Measurements from ENCODE around the gene RHD. TPM values are rescaled to one million over a fixed set of nuclear protein-coding genes. Genes with fewer than 3 reads are reported as not detected.
A peak's percentile ranks its signal among the peaks of the same experiment; 100 is the strongest.
"Not testable (repeated sequence)": the region's sequence is repeated elsewhere in the genome, so short reads cannot be mapped to it uniquely, and the experiment has no call there.

RHD gene
- total RNA-seq, 1 experiment from 2014 or later = 0.26 TPM

- not testable (repeated sequence) for H3K4me3 ChIP-seq (ENCODE audit: low read length); H4K20me1 ChIP-seq (ENCODE audit: insufficient read depth, low read depth, low read length); H3K9me2 ChIP-seq (replicated peaks; ENCODE audit: insufficient read depth, low read length); H3K4me2 ChIP-seq (ENCODE audit: low read depth, low read length, poor library complexity, severe bottlenecking); H3K79me2 ChIP-seq (ENCODE audit: low read length); H3K27me3 ChIP-seq (ENCODE audit: low read length); DNase-seq; H3K9me3 ChIP-seq (ENCODE audit: low read length); H3K4me1 ChIP-seq (ENCODE audit: low read length); H3K36me3 ChIP-seq (ENCODE audit: insufficient read depth, low read length); H3K9ac ChIP-seq (ENCODE audit: low read length); H2AFZ ChIP-seq (ENCODE audit: low read length); H3K27ac ChIP-seq (ENCODE audit: low read length)
These were observed 30.0 kb downstream of the RHD start for GRCh38 chr1:25302330-25302729.

DNA sequence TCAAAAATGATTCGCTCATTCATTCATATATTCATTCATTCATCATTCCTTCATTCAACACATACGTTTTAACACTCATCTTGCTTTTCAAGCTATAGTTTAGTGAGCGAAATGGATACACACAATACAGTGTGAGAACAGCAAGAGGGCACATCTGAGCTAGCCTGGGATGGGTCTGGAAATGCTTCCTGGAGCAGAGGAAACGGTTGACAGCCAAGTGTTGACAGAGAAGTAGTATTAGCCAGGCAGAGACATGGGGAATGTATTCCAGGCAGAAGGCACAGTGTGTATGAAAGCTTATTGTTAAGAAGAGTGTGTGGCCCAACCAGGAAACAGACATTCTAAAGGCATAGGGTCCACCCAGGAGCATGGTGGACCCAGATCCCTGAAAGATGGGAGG lies 32.6 kb downstream of the RHD start:
- not testable (repeated sequence) for H4K20me1 ChIP-seq (ENCODE audit: insufficient read depth, low read depth, low read length); H3K9me3 ChIP-seq (ENCODE audit: low read length); H3K9ac ChIP-seq (ENCODE audit: low read length); H3K27ac ChIP-seq (ENCODE audit: low read length); H2AFZ ChIP-seq (ENCODE audit: low read length); H3K9me2 ChIP-seq (replicated peaks; ENCODE audit: insufficient read depth, low read length); H3K27me3 ChIP-seq (ENCODE audit: low read length); DNase-seq; H3K36me3 ChIP-seq (ENCODE audit: insufficient read depth, low read length); H3K79me2 ChIP-seq (ENCODE audit: low read length); H3K4me1 ChIP-seq (ENCODE audit: low read length); H3K4me2 ChIP-seq (ENCODE audit: low read depth, low read length, poor library complexity, severe bottlenecking); H3K4me3 ChIP-seq (ENCODE audit: low read length)

- H3K27ac ChIP-seq (ENCODE audit: low read length); H3K27me3 ChIP-seq (ENCODE audit: low read length); H3K4me3 ChIP-seq (ENCODE audit: low read length); H3K4me1 ChIP-seq (ENCODE audit: low read length); H3K9me2 ChIP-seq (replicated peaks; ENCODE audit: insufficient read depth, low read length); H3K36me3 ChIP-seq (ENCODE audit: insufficient read depth, low read length); DNase-seq; H3K9me3 ChIP-seq (ENCODE audit: low read length); H3K9ac ChIP-seq (ENCODE audit: low read length); H3K4me2 ChIP-seq (ENCODE audit: low read depth, low read length, poor library complexity, severe bottlenecking); H4K20me1 ChIP-seq (ENCODE audit: insufficient read depth, low read depth, low read length); H2AFZ ChIP-seq (ENCODE audit: low read length); H3K79me2 ChIP-seq (ENCODE audit: low read length): not testable (repeated sequence)
These were observed 35.9 kb downstream of the RHD start for GRCh38 chr1:25308168-25308567.

DNA sequence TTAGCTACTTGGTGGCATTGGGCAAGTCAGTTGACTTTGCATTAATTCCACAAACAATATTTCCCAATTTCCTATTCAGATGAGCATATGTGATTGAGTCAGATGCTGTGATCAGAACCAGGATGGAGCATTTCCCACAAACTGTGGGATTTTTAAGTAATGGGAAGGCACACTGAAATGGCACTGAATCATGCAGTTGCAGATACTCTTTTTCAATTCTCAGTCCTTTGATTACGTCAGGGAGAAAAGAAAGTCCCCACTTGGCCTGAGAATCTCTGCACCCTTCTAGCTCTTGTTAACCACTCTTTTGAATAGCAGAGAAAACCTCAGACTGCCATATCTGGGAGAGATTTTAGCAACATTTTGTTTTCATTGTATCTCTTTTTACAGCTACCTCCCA lies 36.8 kb downstream of the RHD start:
- H4K20me1 ChIP-seq (ENCODE audit: insufficient read depth, low read depth, low read length); H3K9ac ChIP-seq (ENCODE audit: low read length); H2AFZ ChIP-seq (ENCODE audit: low read length); H3K9me2 ChIP-seq (replicated peaks; ENCODE audit: insufficient read depth, low read length); H3K36me3 ChIP-seq (ENCODE audit: insufficient read depth, low read length); DNase-seq; H3K9me3 ChIP-seq (ENCODE audit: low read length); H3K4me2 ChIP-seq (ENCODE audit: low read depth, low read length, poor library complexity, severe bottlenecking); H3K27ac ChIP-seq (ENCODE audit: low read length); H3K79me2 ChIP-seq (ENCODE audit: low read length); H3K4me1 ChIP-seq (ENCODE audit: low read length); H3K27me3 ChIP-seq (ENCODE audit: low read length); H3K4me3 ChIP-seq (ENCODE audit: low read length): not testable (repeated sequence)

DNA sequence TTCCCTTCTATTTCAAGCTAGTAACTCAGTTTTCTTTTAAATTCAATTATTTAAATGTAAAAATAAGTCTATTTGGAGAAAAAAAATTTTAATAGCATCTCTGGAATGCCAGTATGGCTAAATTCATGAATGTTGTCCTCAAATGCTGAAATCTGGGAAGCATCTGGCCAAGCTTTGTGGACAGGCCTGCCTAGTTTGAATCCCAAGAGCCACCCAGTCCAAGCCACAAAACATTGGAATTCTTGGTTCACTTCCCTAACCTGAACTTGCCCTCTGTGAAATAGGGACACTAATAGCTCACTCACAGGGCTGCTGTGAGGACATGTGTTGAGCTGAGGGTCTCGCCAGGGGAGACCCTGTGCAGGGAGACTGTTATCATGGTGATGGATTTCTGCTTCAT lies 37.2 kb downstream of the RHD start:
- not testable (repeated sequence) for H3K4me1 ChIP-seq (ENCODE audit: low read length); H3K4me2 ChIP-seq (ENCODE audit: low read depth, low read length, poor library complexity, severe bottlenecking); H3K9me2 ChIP-seq (replicated peaks; ENCODE audit: insufficient read depth, low read length); H3K27ac ChIP-seq (ENCODE audit: low read length); H4K20me1 ChIP-seq (ENCODE audit: insufficient read depth, low read depth, low read length); DNase-seq; H3K4me3 ChIP-seq (ENCODE audit: low read length); H2AFZ ChIP-seq (ENCODE audit: low read length); H3K27me3 ChIP-seq (ENCODE audit: low read length); H3K36me3 ChIP-seq (ENCODE audit: insufficient read depth, low read length); H3K9me3 ChIP-seq (ENCODE audit: low read length); H3K79me2 ChIP-seq (ENCODE audit: low read length); H3K9ac ChIP-seq (ENCODE audit: low read length)

DNA sequence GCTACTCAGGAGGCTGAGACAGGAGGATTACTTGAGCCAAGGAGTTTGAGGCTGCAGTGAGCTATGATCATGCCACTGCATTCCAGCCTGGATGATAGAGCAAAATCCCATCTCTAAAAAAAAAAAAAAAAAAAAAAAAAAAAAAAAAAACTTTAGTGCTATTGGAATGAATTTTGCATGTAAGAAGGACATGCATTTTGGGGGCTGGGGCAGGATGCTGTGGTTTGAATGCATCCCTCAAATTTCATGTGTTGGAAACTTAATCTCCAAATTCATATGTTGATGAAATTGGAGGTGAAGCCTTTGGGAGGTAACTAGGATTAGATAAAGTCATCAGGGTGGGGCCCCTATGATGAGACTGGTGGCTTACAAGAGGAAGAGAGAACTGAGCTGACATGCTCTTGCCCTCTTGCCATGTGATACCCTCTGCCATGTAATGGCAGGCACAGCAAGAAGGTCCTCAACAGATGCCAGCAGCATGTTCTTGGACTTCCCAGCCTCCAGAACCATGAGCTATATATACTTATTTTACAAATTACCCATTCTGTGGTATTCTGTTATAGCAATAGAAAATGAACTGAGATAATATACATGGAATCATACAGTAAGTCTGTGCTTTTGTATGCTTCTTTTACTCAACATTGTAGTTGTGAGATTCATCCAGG lies 40.6 kb downstream of the RHD start:
- H3K36me3 ChIP-seq (ENCODE audit: insufficient read depth, low read length); H3K9ac ChIP-seq (ENCODE audit: low read length); H2AFZ ChIP-seq (ENCODE audit: low read length); H3K79me2 ChIP-seq (ENCODE audit: low read length); H3K9me3 ChIP-seq (ENCODE audit: low read length); H3K27ac ChIP-seq (ENCODE audit: low read length); H3K27me3 ChIP-seq (ENCODE audit: low read length); H3K4me1 ChIP-seq (ENCODE audit: low read length); H4K20me1 ChIP-seq (ENCODE audit: insufficient read depth, low read depth, low read length); H3K4me3 ChIP-seq (ENCODE audit: low read length); H3K4me2 ChIP-seq (ENCODE audit: low read depth, low read length, poor library complexity, severe bottlenecking); H3K9me2 ChIP-seq (replicated peaks; ENCODE audit: insufficient read depth, low read length): not testable (repeated sequence)
- DNase-seq = peak; percentile 43

DNA sequence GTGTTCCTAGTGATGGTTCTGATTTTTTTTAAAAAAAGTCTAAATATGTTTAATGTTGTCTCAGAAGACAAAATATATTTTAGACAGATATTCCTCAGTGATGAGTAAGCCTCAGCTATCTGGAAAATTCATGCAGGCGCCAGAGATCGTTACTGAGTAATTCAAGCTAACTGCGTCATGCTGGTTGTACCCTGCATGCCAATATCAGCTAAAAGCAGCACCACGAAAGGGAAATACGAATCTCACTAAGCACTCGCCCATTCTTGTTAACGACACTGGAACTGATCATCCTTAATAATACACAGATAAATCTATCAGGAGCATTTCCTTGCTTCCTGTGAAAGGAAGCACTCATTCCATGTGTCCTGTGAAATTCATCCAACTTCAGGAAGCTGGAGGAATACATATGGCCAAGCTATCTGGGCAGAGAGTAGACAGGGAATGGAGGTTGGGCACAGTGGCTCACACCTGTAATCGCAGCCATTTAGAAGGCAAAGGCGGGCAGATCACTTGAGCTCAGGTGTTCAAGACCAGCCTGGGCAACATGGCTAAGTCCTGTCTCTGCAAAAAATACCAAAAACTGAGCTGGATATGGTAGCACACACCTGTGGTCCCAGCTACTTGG lies 48.1 kb downstream of the RHD start:
- H3K27me3 ChIP-seq (ENCODE audit: low read length); H3K79me2 ChIP-seq (ENCODE audit: low read length); H3K27ac ChIP-seq (ENCODE audit: low read length); H4K20me1 ChIP-seq (ENCODE audit: insufficient read depth, low read depth, low read length); H2AFZ ChIP-seq (ENCODE audit: low read length); H3K4me2 ChIP-seq (ENCODE audit: low read depth, low read length, poor library complexity, severe bottlenecking); H3K9me3 ChIP-seq (ENCODE audit: low read length); H3K36me3 ChIP-seq (ENCODE audit: insufficient read depth, low read length); H3K4me1 ChIP-seq (ENCODE audit: low read length); H3K9me2 ChIP-seq (replicated peaks; ENCODE audit: insufficient read depth, low read length); H3K9ac ChIP-seq (ENCODE audit: low read length); H3K4me3 ChIP-seq (ENCODE audit: low read length); DNase-seq: not testable (repeated sequence)

DNA sequence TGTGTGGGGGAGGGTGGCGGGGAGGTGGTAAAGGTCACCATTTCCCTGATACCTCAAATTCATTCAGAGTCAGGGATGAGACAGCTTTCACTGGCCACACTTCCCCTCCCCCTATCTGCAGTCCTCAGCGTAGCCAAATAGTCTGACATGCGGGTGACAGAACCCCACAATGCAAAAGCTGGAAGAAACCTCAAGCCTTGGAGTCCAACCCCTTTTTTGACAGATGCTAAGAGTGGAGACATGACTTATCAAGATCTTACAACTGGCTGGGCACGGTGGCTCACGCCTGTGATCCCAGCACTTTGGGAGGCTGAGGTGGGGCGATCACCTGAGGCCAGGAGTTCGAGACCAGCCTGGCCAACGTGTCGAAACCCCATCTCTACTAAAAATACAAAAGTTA lies 49.8 kb downstream of the RHD start:
- not testable (repeated sequence) for H3K9me3 ChIP-seq (ENCODE audit: low read length); H3K27me3 ChIP-seq (ENCODE audit: low read length); H4K20me1 ChIP-seq (ENCODE audit: insufficient read depth, low read depth, low read length); H3K79me2 ChIP-seq (ENCODE audit: low read length); H3K27ac ChIP-seq (ENCODE audit: low read length); H3K9me2 ChIP-seq (replicated peaks; ENCODE audit: insufficient read depth, low read length); H2AFZ ChIP-seq (ENCODE audit: low read length); H3K4me1 ChIP-seq (ENCODE audit: low read length); H3K9ac ChIP-seq (ENCODE audit: low read length); DNase-seq; H3K4me3 ChIP-seq (ENCODE audit: low read length); H3K36me3 ChIP-seq (ENCODE audit: insufficient read depth, low read length); H3K4me2 ChIP-seq (ENCODE audit: low read depth, low read length, poor library complexity, severe bottlenecking)

GRCh38 chr1:25324407-25324806 lies 52.1 kb downstream of the RHD start:
- not testable (repeated sequence) for H3K27me3 ChIP-seq (ENCODE audit: low read length); H2AFZ ChIP-seq (ENCODE audit: low read length); H3K4me1 ChIP-seq (ENCODE audit: low read length); H3K9ac ChIP-seq (ENCODE audit: low read length); H3K4me3 ChIP-seq (ENCODE audit: low read length); H3K9me2 ChIP-seq (replicated peaks; ENCODE audit: insufficient read depth, low read length); H3K36me3 ChIP-seq (ENCODE audit: insufficient read depth, low read length); H4K20me1 ChIP-seq (ENCODE audit: insufficient read depth, low read depth, low read length); H3K9me3 ChIP-seq (ENCODE audit: low read length); DNase-seq; H3K27ac ChIP-seq (ENCODE audit: low read length); H3K79me2 ChIP-seq (ENCODE audit: low read length); H3K4me2 ChIP-seq (ENCODE audit: low read depth, low read length, poor library complexity, severe bottlenecking)
